Smooth muscle cell (in vitro differentiated cells): ENCODE results near the gene BRCA1. TPM values are rescaled to one million over a fixed set of nuclear protein-coding genes. Genes with fewer than 3 reads are reported as not detected.

Experiments used
- DNase-seq: peaks from one replicate; lab custom pipeline; 2025; ENCODE audit not compliant: unreplicated experiment; lab: John Stamatoyannopoulos, UW
- H2AFZ ChIP-seq: fragments of 200-600 bp; sonication (generic); 2 replicates; pipeline ENCODE4 v1.6.0; 2016; ENCODE audit warnings: antibody characterized with exemption, low read depth, mild to moderate bottlenecking
- H3F3A ChIP-seq: fragments of 200-600 bp; sonication (generic); 2 replicates; pipeline ENCODE4 v1.6.0; 2017; ENCODE audit warnings: antibody characterized with exemption, low read depth
- H3K27ac ChIP-seq: fragments of 200-600 bp; sonication (generic); 2 replicates; pipeline ENCODE4 v1.5.1; 2016; ENCODE audit warnings: low read depth, mild to moderate bottlenecking
- H3K27me3 ChIP-seq: fragments of 200-600 bp; sonication (generic); 2 replicates; pipeline ENCODE4 v1.6.1; 2016; ENCODE audit warnings: low read depth, mild to moderate bottlenecking
- H3K36me3 ChIP-seq: fragments of 200-600 bp; sonication (generic); 2 replicates; pipeline ENCODE4 v1.5.1; 2016; ENCODE audit warnings: low read depth
- H3K4me1 ChIP-seq: fragments of 200-600 bp; sonication (generic); 2 replicates; pipeline ENCODE4 v1.5.1; 2016; ENCODE audit warnings: low read depth
- H3K4me2 ChIP-seq: fragments of 200-600 bp; sonication (generic); 2 replicates; pipeline ENCODE4 v1.6.0; 2016; ENCODE audit warnings: mild to moderate bottlenecking
- H3K4me3 ChIP-seq: fragments of 200-600 bp; sonication (generic); 2 replicates; pipeline ENCODE4 v1.5.1; 2016; ENCODE audit warnings: mild to moderate bottlenecking
- H3K79me2 ChIP-seq: fragments of 200-600 bp; sonication (generic); 2 replicates; pipeline ENCODE4 v1.6.0; 2016; ENCODE audit warnings: low read depth, mild to moderate bottlenecking
- H3K9ac ChIP-seq: fragments of 200-600 bp; sonication (generic); 2 replicates; pipeline ENCODE4 v1.6.0; 2016; ENCODE audit warnings: low read depth
- H3K9me3 ChIP-seq: fragments of 200-600 bp; sonication (generic); replicated peaks from 2 replicates; pipeline ENCODE4 v1.5.1; 2016; ENCODE audit warnings: low read depth
- H4K20me1 ChIP-seq: fragments of 200-600 bp; sonication (generic); 2 replicates; pipeline ENCODE4 v1.6.0; 2016; ENCODE audit warnings: low read depth
- CTCF ChIP-seq: fragments of 200-600 bp; sonication (generic); IDR thresholded peaks from 2 replicates; pipeline ENCODE4 v1.5.1; 2017; ENCODE audit warnings: borderline replicate concordance, mild to moderate bottlenecking, antibody characterized with exemption; ENCODE audit not compliant: insufficient read depth, poor library complexity, severe bottlenecking
- WGBS: methylation state at CpG from one replicate; pipeline ENCODE4 v1.1.7; 2016; ENCODE audit warnings: low lambda C conversion rate; 5-methylcytosine and 5-hydroxymethylcytosine counted together
- polyA plus RNA-seq: library from polyadenylated mRNA; unstranded; fragments of >200 nt; fragmentation: Nextera tagmentation; extraction: Ambion mirVana; gene quantifications from 2 replicates; pipeline ENCODE4 v1.2.1, GENCODE V29; 2016
- total RNA-seq: library from RNA; depleted of rRNA; stranded (reverse); fragments of >200 nt; gene quantifications from 2 replicates; pipeline ENCODE4 v1.2.3, GENCODE V29; 2014

Gene BRCA1
- total and polyA plus RNA-seq, 2 experiments from 2014 or later: 5.4 to 22.7 TPM

GRCh38 chr17:43090022-43090421, 35.1 kb downstream of the BRCA1 start:
- no peaks in the 10 kb centered on the region for H3K4me1 ChIP-seq

DNA sequence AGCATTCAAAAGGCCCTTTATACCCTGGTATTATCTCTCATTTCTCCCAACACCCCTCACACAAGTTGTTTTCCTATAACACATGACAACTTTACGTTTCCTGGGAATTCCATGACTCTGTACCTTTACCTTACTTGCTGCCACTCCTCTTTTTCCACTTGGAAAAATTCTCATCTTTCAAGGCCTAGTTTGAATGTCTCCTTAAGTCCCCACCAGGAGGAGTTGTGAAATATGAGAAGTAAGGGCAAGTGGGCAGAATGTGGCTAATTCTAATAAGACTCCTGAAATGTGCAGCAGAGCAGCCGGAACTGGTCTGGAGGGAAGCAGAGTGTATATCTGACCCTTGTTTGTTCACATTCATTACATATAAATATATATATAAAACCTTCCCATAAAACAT, 39.7 kb downstream of the BRCA1 start:
- no peak overlapping the region for H3K4me3 ChIP-seq
- no peak overlapping the region for H3K9ac ChIP-seq
- no peaks in the 10 kb centered on the region for H3K79me2 ChIP-seq
- H4K20me1 ChIP-seq: no peaks in the 10 kb centered on the region
- H3K4me1 ChIP-seq: no peaks in the 10 kb centered on the region
- no peak overlapping the region for H3K4me2 ChIP-seq
- no peak overlapping the region for H2AFZ ChIP-seq
- no peaks in the 10 kb centered on the region for H3K36me3 ChIP-seq
- H3K9me3 ChIP-seq: no peaks in the 10 kb centered on the region
- WGBS: 84% methylated on average over 2 of the region's 2 CpGs
- H3K27ac ChIP-seq: no peak overlapping the region
- no peak for DNase-seq
- no peaks in the 10 kb centered on the region for H3K27me3 ChIP-seq
- no peak for TF ChIP-seq CTCF
- H3F3A ChIP-seq: no peaks in the 10 kb centered on the region

More at GRCh38 chr17:43090022-43090421, 35.1 kb downstream of the BRCA1 start:
- Histone ChIP-seq H4K20me1 (no peaks in the 10 kb centered on the region), H3K9me3 (no peaks in the 10 kb centered on the region), H3K9ac (no peak overlapping the region), H3F3A (no peaks in the 10 kb centered on the region), H2AFZ (no peak overlapping the region), H3K36me3 (no peaks in the 10 kb centered on the region), H3K27ac (no peak overlapping the region), H3K79me2 (no peaks in the 10 kb centered on the region), H3K27me3 (no peaks in the 10 kb centered on the region), H3K4me2 (no peak overlapping the region), H3K4me3 (no peak overlapping the region)
- 99% methylated on average over 2 of the region's 2 CpGs for WGBS
- TF ChIP-seq CTCF: no peak
- no peak for DNase-seq

GRCh38 chr17:43079641-43080302, 45.4 kb downstream of the BRCA1 start:
- Histone ChIP-seq H4K20me1 (no peaks in the 10 kb centered on the region), H2AFZ (no peak overlapping the region), H3K9ac (no peak overlapping the region), H3K4me1 (no peaks in the 10 kb centered on the region), H3F3A (no peaks in the 10 kb centered on the region), H3K36me3 (no peaks in the 10 kb centered on the region), H3K79me2 (no peaks in the 10 kb centered on the region), H3K9me3 (no peaks in the 10 kb centered on the region), H3K4me2 (no peak overlapping the region), H3K4me3 (no peak overlapping the region), H3K27ac (no peak overlapping the region), H3K27me3 (no peaks in the 10 kb centered on the region)
- 91% methylated on average over 1 of the region's 1 CpG for WGBS
- DNase-seq: no peak
- no peak for TF ChIP-seq CTCF

DNA sequence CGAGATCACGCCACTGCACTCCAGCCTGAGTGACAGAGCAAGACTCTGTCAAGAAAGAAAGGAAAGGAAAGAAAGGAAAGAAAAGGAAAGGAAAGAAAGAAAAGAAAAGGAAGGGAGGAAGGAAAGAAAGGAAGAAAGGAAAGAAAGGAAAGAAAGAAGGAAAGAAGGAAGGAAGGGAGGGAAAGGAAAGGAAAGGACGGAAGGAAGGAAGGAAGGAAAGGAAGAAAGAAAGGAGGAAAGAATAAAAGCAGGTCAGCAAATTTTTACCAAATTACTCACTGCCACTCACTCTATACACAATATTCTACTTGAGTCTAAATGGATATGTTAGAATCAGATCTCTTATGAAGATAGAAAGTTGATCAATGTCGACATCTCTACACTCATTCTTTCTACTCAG, 50.3 kb downstream of the BRCA1 start:
- Histone ChIP-seq H3K79me2 (no peaks in the 10 kb centered on the region), H3K4me2 (no peak overlapping the region), H3K4me3 (no peak overlapping the region), H3F3A (no peaks in the 10 kb centered on the region), H3K27me3 (no peaks in the 10 kb centered on the region), H3K9ac (no peak overlapping the region), H3K4me1 (no peaks in the 10 kb centered on the region), H3K9me3 (no peaks in the 10 kb centered on the region), H4K20me1 (no peaks in the 10 kb centered on the region), H3K36me3 (no peaks in the 10 kb centered on the region), H3K27ac (no peak overlapping the region), H2AFZ (no peak overlapping the region)
- no peak for DNase-seq
- WGBS: 91% methylated on average over 4 of the region's 4 CpGs
- TF ChIP-seq CTCF: no peak
